Prostate gland (tissue), 2 donors: ENCODE results near the gene ARL8B. TPM values are rescaled to one million over a fixed set of nuclear protein-coding genes. Genes with fewer than 3 reads are reported as not detected.

ENCODE experiments used
- DNase-seq: peaks from one replicate; pipeline ENCODE4 v3.0.0-alpha.2; 2019; ENCODE audit warnings: low spot score
- H3K27ac ChIP-seq, 2 donors: fragments of 200-600 bp; sonication (generic); 2 replicates each; pipeline ENCODE4 v1.5.1; 2017 to 2019
- H3K27me3 ChIP-seq: fragments of 200-600 bp; sonication (generic); replicated peaks from 2 replicates; pipeline ENCODE4 v1.5.1; 2019; ENCODE audit not compliant: insufficient read depth
- H3K36me3 ChIP-seq, 2 donors: fragments of 200-600 bp; sonication (generic); 1 replicate in 1 of 2; 2 replicates in 1 of 2; pipeline versions ENCODE4 v1.5.1 to v1.8.1; 2017 to 2019
- H3K4me1 ChIP-seq: fragments of 200-600 bp; sonication (generic); replicated peaks from 2 replicates; pipeline ENCODE4 v1.5.1; 2019
- H3K4me3 ChIP-seq, 2 donors: fragments of 200-600 bp; sonication (generic); 2 replicates each; pipeline ENCODE4 v1.5.1; 2017 to 2019
- H3K9me3 ChIP-seq: fragments of 200-600 bp; sonication (generic); 2 replicates; pipeline ENCODE4 v1.5.1; 2017
- CTCF ChIP-seq, 4 experiments: fragments of 200-600 bp in 2 of 4; fragments of 450-650 bp in 2 of 4; sonication (generic) in 2 of 4; IDR thresholded peaks; 1 replicate in 3 of 4; 2 replicates in 1 of 4; pipeline ENCODE4 v1.5.1; 2016 to 2019; ENCODE audit warnings: antibody characterized with exemption in 4 of 4, mild to moderate bottlenecking in 2 of 4, moderate library complexity in 2 of 4
- POLR2A ChIP-seq: fragments of 450-650 bp; IDR thresholded peaks from one replicate; pipeline ENCODE4 v1.6.1; 2016; ENCODE audit warnings: antibody characterized with exemption, mild to moderate bottlenecking
- POLR2AphosphoS5 ChIP-seq: sonication (generic); formaldehyde crosslinking; IDR thresholded peaks from one replicate; pipeline ENCODE4 v1.6.1; 2017; ENCODE audit warnings: antibody characterized with exemption
- WGBS: methylation state at CpG from one replicate; pipeline ENCODE4 v1.1.5; 2018; 5-methylcytosine and 5-hydroxymethylcytosine counted together
- intact Hi-C: fragments of 100-400 bp; cut with DNase I; formaldehyde crosslinking; loops from one replicate; pipeline ENCODE4 v1.14.2; 2022
- total RNA-seq, 2 donors: library from RNA; depleted of rRNA; stranded (reverse); fragments of >200 nt; gene quantifications; one replicate each; pipeline ENCODE4 v1.1.0, GENCODE V29; 2016

The ARL8B gene
- total RNA-seq, 2 donors from 2014 or later = 42.9 to 43.1 TPM

DNA sequence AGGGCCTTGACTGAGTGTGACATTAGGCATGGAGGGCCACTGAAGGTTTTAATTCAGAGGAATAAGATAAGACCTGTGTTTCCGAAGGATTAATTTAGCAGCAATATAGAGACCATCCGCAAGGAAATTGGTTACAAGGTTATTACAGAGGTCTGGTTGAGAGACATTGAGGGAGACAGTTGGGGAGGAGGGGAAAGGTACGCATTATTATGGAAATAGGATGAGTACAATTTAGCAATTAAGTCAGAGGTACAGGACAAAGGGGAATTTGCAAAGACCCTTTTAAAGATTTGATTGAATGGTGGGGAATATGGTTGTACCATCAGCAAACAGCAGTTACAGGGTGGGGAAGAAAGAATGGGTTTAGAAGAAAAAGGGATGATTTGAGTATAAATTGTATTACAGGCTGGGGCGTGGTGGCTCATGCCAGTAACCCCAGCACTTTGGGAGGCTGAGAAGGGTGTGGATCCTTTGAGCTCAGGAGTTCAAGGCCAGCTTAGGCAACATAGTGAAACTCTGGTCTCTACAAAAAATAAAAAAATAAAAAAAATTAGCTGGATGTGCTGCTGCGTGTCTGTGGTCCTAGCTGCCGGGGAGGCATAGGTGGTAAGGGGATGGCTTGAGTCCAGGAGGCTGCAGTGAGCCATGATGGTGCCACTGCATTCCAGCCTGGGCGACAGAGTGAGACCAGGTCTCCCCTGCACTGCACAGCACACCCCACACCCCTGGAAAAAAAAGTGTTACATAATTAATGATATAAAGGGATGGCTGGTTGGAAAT, 11.3 kb downstream of the ARL8B start:
- intact Hi-C loops = no loop called here
- H3K4me3 ChIP-seq = no peak overlapping the region
- 73% methylated on average over 7 of the region's 7 CpGs for WGBS

GRCh38 chr3:5134019-5134391, 11.9 kb downstream of the ARL8B start:
- Histone ChIP-seq H3K4me1 (no peaks in the 10 kb centered on the region), H3K36me3 (no peaks in the 10 kb centered on the region), H3K27me3 (no peaks in the 10 kb centered on the region), H3K27ac (no peak overlapping the region), H3K4me3 (no peak overlapping the region), H3K9me3 (no peaks in the 10 kb centered on the region)
- intact Hi-C loops = no loop called here
- no peak for DNase-seq
- 74% methylated on average over 3 of the region's 3 CpGs for WGBS
- no peak for TF ChIP-seq CTCF (IDR thresholded peaks at IDR 0.05)
- no peak for TF ChIP-seq POLR2AphosphoS5
- no peak for TF ChIP-seq POLR2A

More for the DNA sequence above, 11.3 kb downstream of the ARL8B start:
- Histone ChIP-seq H3K9me3 (no peaks in the 10 kb centered on the region), H3K27ac (no peak overlapping the region), H3K27me3 (no peaks in the 10 kb centered on the region), H3K4me1 (no peaks in the 10 kb centered on the region), H3K36me3 (no peaks in the 10 kb centered on the region)
- TF ChIP-seq POLR2AphosphoS5 (no peak), CTCF (IDR thresholded peaks at IDR 0.05) (no peak), POLR2A (no peak)
- no peak for DNase-seq

- intact Hi-C loops = no loop called here
- Histone ChIP-seq H3K27ac (no peak overlapping the region), H3K27me3 (no peaks in the 10 kb centered on the region), H3K4me1 (no peaks in the 10 kb centered on the region), H3K36me3 (no peaks in the 10 kb centered on the region), H3K4me3 (no peak overlapping the region), H3K9me3 (no peaks in the 10 kb centered on the region)
- WGBS = 71% methylated on average over 3 of the region's 3 CpGs
- no peak for DNase-seq
- no peak for TF ChIP-seq CTCF (IDR thresholded peaks at IDR 0.05)
- TF ChIP-seq POLR2AphosphoS5 = no peak
- no peak for TF ChIP-seq POLR2A
Measured at GRCh38 chr3:5134499-5134898, 12.4 kb downstream of the ARL8B start.

- H3K4me1 ChIP-seq = no peaks in the 10 kb centered on the region
- H3K36me3 ChIP-seq = no peaks in the 10 kb centered on the region
- WGBS = 48% methylated on average over 6 of the region's 6 CpGs
- no peak for DNase-seq
- H3K4me3 ChIP-seq = no peak overlapping the region
- intact Hi-C loops = no loop called here
- TF ChIP-seq CTCF (IDR thresholded peaks at IDR 0.05) (peak in 3 of 4 experiments; percentile 16 to 27 (median 25)), POLR2AphosphoS5 (no peak)
- no peaks in the 10 kb centered on the region for H3K27me3 ChIP-seq
- no peak overlapping the region for H3K27ac ChIP-seq
- no peaks in the 10 kb centered on the region for H3K9me3 ChIP-seq
Measured at GRCh38 chr3:5136211-5136918, 14.3 kb downstream of the ARL8B start.
